Measurements from ENCODE around the gene KLK5. TPM values are rescaled to one million over a fixed set of nuclear protein-coding genes. Genes with fewer than 3 reads are reported as not detected.
A peak's percentile ranks its signal among the peaks of the same experiment; 100 is the strongest.
"Not testable (repeated sequence)": the region's sequence is repeated elsewhere in the genome, so short reads cannot be mapped to it uniquely, and the experiment has no call there.

KLK5 gene
- total RNA-seq, 2 experiments from 2014 or later: not detected

DNA sequence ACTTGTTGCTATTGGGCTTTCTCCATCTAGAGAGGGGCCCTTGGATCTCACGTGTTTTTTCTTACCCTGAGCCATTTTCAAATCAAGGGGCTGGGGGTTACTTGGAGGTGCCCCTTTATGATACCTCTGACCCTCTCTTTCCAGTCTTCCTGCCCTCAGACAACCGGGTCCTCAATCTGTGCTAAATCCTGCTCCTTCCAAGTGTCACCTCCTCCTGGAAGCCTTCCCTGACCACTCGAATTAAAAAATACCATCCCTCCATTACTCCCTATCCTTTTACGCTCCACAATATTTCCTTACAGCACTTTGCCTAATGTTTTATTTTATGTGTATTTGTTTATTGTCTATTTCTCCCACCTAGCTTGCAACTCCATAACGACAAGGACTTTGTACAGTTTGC lies 45.2 kb upstream of the KLK5 start:
- Histone ChIP-seq H4K20me1 (ENCODE audit: insufficient read depth, low read length) (no peaks in the 10 kb centered on the region), H3K4me3 (ENCODE audit: low read depth, low read length, poor library complexity, severe bottlenecking) (no peak overlapping the region), H2AFZ (ENCODE audit: low read length) (no peak overlapping the region), H3K4me1 (ENCODE audit: insufficient read depth, low read length, poor library complexity, severe bottlenecking) (no peaks in the 10 kb centered on the region), H3K79me2 (ENCODE audit: insufficient read depth, low read depth, low read length) (no peaks in the 10 kb centered on the region), H3K36me3 (ENCODE audit: insufficient read depth, low read length) (no peaks in the 10 kb centered on the region), H3K27ac (ENCODE audit: low read depth, low read length, poor library complexity, severe bottlenecking) (no peak overlapping the region), H3K9me2 (ENCODE audit: insufficient read depth, low read length) (no peaks in the 10 kb centered on the region), H3K4me2 (ENCODE audit: low read length) (no peak overlapping the region), H3K9me3 (ENCODE audit: low read length) (peaks cover 12% of the 10 kb centered on the region; the same call in 1 of the 2 replicates)
- intact Hi-C loops (cut with micrococcal nuclease; ENCODE audit: unreplicated experiment): no loop called here
- ChIA-PET POLR2A (no interaction called here), CTCF (ENCODE audit: unreplicated experiment) (no interaction called here)
- no peak for TF ChIP-seq EZH2phosphoT487 (IDR thresholded peaks at IDR 0.05; ENCODE audit: borderline replicate concordance, low read depth, low read length)
- TF ChIP-seq, protein P1, sequence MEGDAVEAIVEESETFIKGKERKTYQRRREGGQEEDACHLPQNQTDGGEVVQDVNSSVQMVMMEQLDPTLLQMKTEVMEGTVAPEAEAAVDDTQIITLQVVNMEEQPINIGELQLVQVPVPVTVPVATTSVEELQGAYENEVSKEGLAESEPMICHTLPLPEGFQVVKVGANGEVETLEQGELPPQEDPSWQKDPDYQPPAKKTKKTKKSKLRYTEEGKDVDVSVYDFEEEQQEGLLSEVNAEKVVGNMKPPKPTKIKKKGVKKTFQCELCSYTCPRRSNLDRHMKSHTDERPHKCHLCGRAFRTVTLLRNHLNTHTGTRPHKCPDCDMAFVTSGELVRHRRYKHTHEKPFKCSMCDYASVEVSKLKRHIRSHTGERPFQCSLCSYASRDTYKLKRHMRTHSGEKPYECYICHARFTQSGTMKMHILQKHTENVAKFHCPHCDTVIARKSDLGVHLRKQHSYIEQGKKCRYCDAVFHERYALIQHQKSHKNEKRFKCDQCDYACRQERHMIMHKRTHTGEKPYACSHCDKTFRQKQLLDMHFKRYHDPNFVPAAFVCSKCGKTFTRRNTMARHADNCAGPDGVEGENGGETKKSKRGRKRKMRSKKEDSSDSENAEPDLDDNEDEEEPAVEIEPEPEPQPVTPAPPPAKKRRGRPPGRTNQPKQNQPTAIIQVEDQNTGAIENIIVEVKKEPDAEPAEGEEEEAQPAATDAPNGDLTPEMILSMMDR (conservative IDR thresholded peaks at IDR 0.05; ENCODE audit: low read length): no peak
- no TSS peak for BruUV-seq (replicated peaks)
- no peak for DNase-seq (ENCODE audit: low spot score)

DNA sequence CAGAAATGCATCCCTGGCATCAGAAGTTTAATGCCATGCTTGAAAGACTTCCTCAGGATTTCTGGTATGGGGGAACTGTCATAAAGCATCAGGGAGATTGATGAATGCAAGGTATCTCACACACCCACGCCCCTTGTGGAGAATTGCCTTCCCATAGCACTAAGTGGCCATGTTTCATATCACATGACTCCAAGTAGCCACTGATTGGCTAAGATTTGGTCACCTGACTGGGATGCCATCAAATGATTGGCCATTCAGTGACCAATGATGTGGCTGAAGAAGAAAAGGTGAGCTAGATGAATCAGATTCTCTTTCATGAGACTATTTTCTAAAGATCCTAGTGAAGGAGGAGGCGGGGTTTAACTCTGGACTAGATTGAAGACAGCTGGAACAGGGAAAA lies 41.3 kb upstream of the KLK5 start:
- Histone ChIP-seq H2AFZ (ENCODE audit: low read length) (peak overlapping the region; percentile 77), H3K79me2 (ENCODE audit: insufficient read depth, low read depth, low read length) (no peaks in the 10 kb centered on the region), H3K36me3 (ENCODE audit: insufficient read depth, low read length) (no peaks in the 10 kb centered on the region), H3K27ac (ENCODE audit: low read depth, low read length, poor library complexity, severe bottlenecking) (no peak overlapping the region), H3K4me1 (ENCODE audit: insufficient read depth, low read length, poor library complexity, severe bottlenecking) (no peaks in the 10 kb centered on the region), H3K9me2 (ENCODE audit: insufficient read depth, low read length) (no peaks in the 10 kb centered on the region), H4K20me1 (ENCODE audit: insufficient read depth, low read length) (no peaks in the 10 kb centered on the region), H3K4me2 (ENCODE audit: low read length) (no peak overlapping the region), H3K9me3 (ENCODE audit: low read length) (peaks cover 12% of the 10 kb centered on the region; the same call in 1 of the 2 replicates), H3K4me3 (ENCODE audit: low read depth, low read length, poor library complexity, severe bottlenecking) (no peak overlapping the region)
- ChIA-PET CTCF (ENCODE audit: unreplicated experiment) (no interaction called here), POLR2A (no interaction called here)
- no peak for TF ChIP-seq EZH2phosphoT487 (IDR thresholded peaks at IDR 0.05; ENCODE audit: borderline replicate concordance, low read depth, low read length)
- TF ChIP-seq, protein P1 (conservative IDR thresholded peaks at IDR 0.05; ENCODE audit: low read length): 0 out of 2 replicates have a peak, but pooled peaks have one; percentile 15
- peak; percentile 55 for DNase-seq (ENCODE audit: low spot score)
- BruUV-seq (replicated peaks): no TSS peak
- intact Hi-C loops (cut with micrococcal nuclease; ENCODE audit: unreplicated experiment): no loop called here

DNA sequence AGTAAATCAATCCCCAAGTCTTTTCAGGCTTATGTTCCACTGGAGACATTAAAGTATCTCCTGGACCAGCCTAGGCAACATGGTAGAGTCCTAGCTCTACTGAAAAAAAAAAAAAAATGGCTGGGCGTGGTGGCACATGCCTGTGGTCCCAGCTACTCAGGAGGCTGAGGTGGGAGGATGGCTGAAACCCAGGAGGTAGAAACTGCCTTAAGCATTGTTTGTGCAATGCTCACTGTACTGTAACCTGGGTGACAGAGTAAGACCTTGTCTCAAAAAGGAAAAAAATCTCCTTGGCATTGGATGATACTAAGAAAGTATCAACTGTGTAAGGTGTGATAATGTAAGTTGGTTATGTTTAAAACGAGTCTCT lies 39.8 kb upstream of the KLK5 start:
- ChIA-PET POLR2A (no interaction called here), CTCF (ENCODE audit: unreplicated experiment) (no interaction called here)
- no peak for TF ChIP-seq EZH2phosphoT487 (IDR thresholded peaks at IDR 0.05; ENCODE audit: borderline replicate concordance, low read depth, low read length)
- TF ChIP-seq, protein P1 (conservative IDR thresholded peaks at IDR 0.05; ENCODE audit: low read length): no peak
- no peaks in the 10 kb centered on the region for H3K79me2 ChIP-seq (ENCODE audit: insufficient read depth, low read depth, low read length)
- no peaks in the 10 kb centered on the region for H3K36me3 ChIP-seq (ENCODE audit: insufficient read depth, low read length)
- H2AFZ ChIP-seq (ENCODE audit: low read length): no peak overlapping the region
- H3K4me2 ChIP-seq (ENCODE audit: low read length): no peak overlapping the region
- no peaks in the 10 kb centered on the region for H3K9me2 ChIP-seq (ENCODE audit: insufficient read depth, low read length)
- no TSS peak for BruUV-seq (replicated peaks)
- H4K20me1 ChIP-seq (ENCODE audit: insufficient read depth, low read length): no peaks in the 10 kb centered on the region
- DNase-seq (ENCODE audit: low spot score): no peak
- H3K4me1 ChIP-seq (ENCODE audit: insufficient read depth, low read length, poor library complexity, severe bottlenecking): no peaks in the 10 kb centered on the region
- H3K27ac ChIP-seq (ENCODE audit: low read depth, low read length, poor library complexity, severe bottlenecking): no peak overlapping the region
- no peak overlapping the region for H3K4me3 ChIP-seq (ENCODE audit: low read depth, low read length, poor library complexity, severe bottlenecking)
- peaks cover 12% of the 10 kb centered on the region; the same call in 1 of the 2 replicates for H3K9me3 ChIP-seq (ENCODE audit: low read length)
- intact Hi-C loops (cut with micrococcal nuclease; ENCODE audit: unreplicated experiment): no loop called here

DNA sequence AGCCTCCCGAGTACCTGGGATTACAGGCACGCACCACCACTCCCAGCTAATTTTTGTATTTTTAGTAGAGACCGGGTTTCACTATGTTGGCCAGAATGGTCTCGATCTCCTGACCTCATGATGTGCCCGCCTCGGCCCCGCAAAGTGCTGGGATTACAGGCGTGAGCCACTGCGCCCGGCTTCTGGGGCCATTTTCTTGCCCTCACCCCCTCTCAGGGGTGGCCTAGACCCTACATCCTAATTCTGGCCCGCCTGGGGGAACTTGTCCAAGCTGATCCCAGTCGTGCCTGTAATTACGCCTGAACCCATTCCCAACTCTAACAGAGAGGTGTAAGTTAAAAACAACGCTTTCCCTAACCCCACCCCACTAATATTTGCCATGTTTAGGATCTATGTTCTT lies 31.6 kb upstream of the KLK5 start:
- POLR2A ChIA-PET; H3K27ac ChIP-seq (ENCODE audit: low read depth, low read length, poor library complexity, severe bottlenecking); H4K20me1 ChIP-seq (ENCODE audit: insufficient read depth, low read length); H3K36me3 ChIP-seq (ENCODE audit: insufficient read depth, low read length); BruUV-seq (replicated peaks); H3K9me3 ChIP-seq (ENCODE audit: low read length); H3K4me1 ChIP-seq (ENCODE audit: insufficient read depth, low read length, poor library complexity, severe bottlenecking); CTCF ChIA-PET (ENCODE audit: unreplicated experiment); H3K9me2 ChIP-seq (ENCODE audit: insufficient read depth, low read length); H3K79me2 ChIP-seq (ENCODE audit: insufficient read depth, low read depth, low read length); H3K4me3 ChIP-seq (ENCODE audit: low read depth, low read length, poor library complexity, severe bottlenecking); intact Hi-C loops (cut with micrococcal nuclease; ENCODE audit: unreplicated experiment); H3K4me2 ChIP-seq (ENCODE audit: low read length); H2AFZ ChIP-seq (ENCODE audit: low read length); DNase-seq (ENCODE audit: low spot score): not testable (repeated sequence)
